Limb (tissue), 2 donors: ENCODE measurements around the gene CSH1.
"Not testable (repeated sequence)": the region's sequence is repeated elsewhere in the genome, so short reads cannot be mapped to it uniquely, and the experiment has no call there.

Experiments used
- DNase-seq, 2 donors: peaks; one replicate each; pipeline ENCODE4 v3.0.0-alpha.2; 2016; ENCODE audit errors: extremely low spot score in 2 of 2

Gene CSH1

GRCh38 chr17:63928966-63929695, 32.8 kb upstream of the CSH1 start:
- DNase-seq: no peak

GRCh38 chr17:63928172-63928666, 31.8 kb upstream of the CSH1 start:
- no peak for DNase-seq

GRCh38 chr17:63927464-63928171, 31.2 kb upstream of the CSH1 start:
- DNase-seq: no peak

- DNase-seq: no peak
Measured at GRCh38 chr17:63926164-63926563, 29.8 kb upstream of the CSH1 start.

- no peak for DNase-seq
Measured at GRCh38 chr17:63925615-63926014, 29.2 kb upstream of the CSH1 start.

- DNase-seq: not testable (repeated sequence)
Measured at GRCh38 chr17:63922402-63922801, 26.0 kb upstream of the CSH1 start.

- DNase-seq: not testable (repeated sequence)
Measured at GRCh38 chr17:63920779-63921178, 24.4 kb upstream of the CSH1 start.

GRCh38 chr17:63920050-63920449, 23.7 kb upstream of the CSH1 start:
- not testable (repeated sequence) for DNase-seq

- peak; percentile 34 to 64 for DNase-seq
Measured at GRCh38 chr17:63919311-63919723, 22.9 kb upstream of the CSH1 start.

- not testable (repeated sequence) for DNase-seq
Measured at GRCh38 chr17:63918789-63919305, 22.5 kb upstream of the CSH1 start, which contains the start of gene GH1. GH1 (minus strand) TSS chr17:63918839; CDS start chr17:63918776, 63 bp downstream.

GRCh38 chr17:63918305-63918704, 21.9 kb upstream of the CSH1 start:
- DNase-seq: no peak

GRCh38 chr17:63917646-63918045, 21.3 kb upstream of the CSH1 start:
- DNase-seq: no peak

- not testable (repeated sequence) for DNase-seq
Measured at GRCh38 chr17:63917206-63917605, 20.8 kb upstream of the CSH1 start.

GRCh38 chr17:63916566-63917185, 20.3 kb upstream of the CSH1 start:
- no peak for DNase-seq

- not testable (repeated sequence) for DNase-seq
Measured at GRCh38 chr17:63915753-63916152, 19.4 kb upstream of the CSH1 start.

- no peak for DNase-seq
Measured at GRCh38 chr17:63914471-63914870, 18.1 kb upstream of the CSH1 start.

GRCh38 chr17:63911657-63912100, 15.3 kb upstream of the CSH1 start:
- DNase-seq: peak in 1 of 2 donors; percentile 78

- no peak for DNase-seq
Measured at GRCh38 chr17:63911041-63911635, 14.8 kb upstream of the CSH1 start, which contains the start of gene CSHL1. CSHL1 (minus strand) TSS chr17:63911258; CDS start chr17:63911196, 62 bp downstream.

GRCh38 chr17:63910096-63910495, 13.7 kb upstream of the CSH1 start:
- no peak for DNase-seq

- not testable (repeated sequence) for DNase-seq
Measured at GRCh38 chr17:63909586-63909985, 13.2 kb upstream of the CSH1 start.

- not testable (repeated sequence) for DNase-seq
Measured at GRCh38 chr17:63907161-63907778, 10.9 kb upstream of the CSH1 start.
